Measurements from ENCODE around the gene APOH. TPM values are rescaled to one million over a fixed set of nuclear protein-coding genes. Genes with fewer than 3 reads are reported as not detected.

Gene APOH
- total and polyA plus RNA-seq, 3 experiments from 2014 or later: not detected

- ChIA-PET POLR2A (interaction anchor here (0.7 kb wide), 1 partner anchor 47 kb away, joined by 4 read pairs; no protein-coding TSS in a partner anchor), CTCF (interaction anchor here (0.8 to 1.3 kb wide), 4 partner anchors 9 to 366 kb away, joined by 3 to 5 read pairs (median 4); partner anchors contain the start of gene CEP112)
- Histone ChIP-seq H3K9me3 (ENCODE audit: low read length) (no peaks in the 10 kb centered on the region), H3K27me3 (ENCODE audit: insufficient read depth, low read length, poor library complexity, severe bottlenecking) (no peaks in the 10 kb centered on the region), H3K36me3 (ENCODE audit: insufficient read depth, low read length) (no peaks in the 10 kb centered on the region), H3K4me3 (ENCODE audit: low read length) (no peak overlapping the region), H3K4me1 (ENCODE audit: insufficient read depth, low read length) (peaks cover 16% of the 10 kb centered on the region), H3K27ac (ENCODE audit: low read depth, low read length) (no peak overlapping the region)
- H3K27me3 Mint-ChIP-seq: peaks cover 0 to 5% of the 10 kb centered on the region in 2 donors
- peak in 3 of 5 donors; percentile 24 to 40 (median 29) for DNase-seq
- peak overlapping the region in 2 of 7 donors; percentile 14 to 41 for H3K4me3 Mint-ChIP-seq
- peaks cover 13 to 21% (median 19%) of the 10 kb centered on the region in 3 donors for H3K4me1 Mint-ChIP-seq
- no peaks in the 10 kb centered on the region for H3K36me3 Mint-ChIP-seq
- H3K9me3 Mint-ChIP-seq: no peaks in the 10 kb centered on the region
- peak overlapping the region in 7 of 8 donors; percentile 2 to 87 (median 47) for H3K27ac Mint-ChIP-seq
These were observed 28.5 kb downstream of the APOH start for GRCh38 chr17:66200685-66201092.

GRCh38 chr17:66198242-66198641, 31.0 kb downstream of the APOH start:
- Mint-ChIP-seq H3K4me1 (peaks cover 13 to 21% (median 19%) of the 10 kb centered on the region in 3 donors), H3K27me3 (peaks cover 0 to 5% of the 10 kb centered on the region in 2 donors), H3K9me3 (no peaks in the 10 kb centered on the region), H3K4me3 (no peak overlapping the region), H3K36me3 (no peaks in the 10 kb centered on the region), H3K27ac (peak overlapping the region in 1 of 8 donors; percentile 37)
- no peak for DNase-seq
- no peaks in the 10 kb centered on the region for H3K36me3 ChIP-seq (ENCODE audit: insufficient read depth, low read length)
- POLR2A ChIA-PET: no interaction called here
- CTCF ChIA-PET: no interaction called here
- no peaks in the 10 kb centered on the region for H3K9me3 ChIP-seq (ENCODE audit: low read length)
- H3K4me1 ChIP-seq (ENCODE audit: insufficient read depth, low read length): peaks cover 16% of the 10 kb centered on the region
- H3K4me3 ChIP-seq (ENCODE audit: low read length): no peak overlapping the region
- H3K27me3 ChIP-seq (ENCODE audit: insufficient read depth, low read length, poor library complexity, severe bottlenecking): no peaks in the 10 kb centered on the region
- H3K27ac ChIP-seq (ENCODE audit: low read depth, low read length): no peak overlapping the region

GRCh38 chr17:66192378-66192687, 36.9 kb downstream of the APOH start:
- DNase-seq: no peak
- no peaks in the 10 kb centered on the region for H3K36me3 ChIP-seq (ENCODE audit: insufficient read depth, low read length)
- H3K9me3 Mint-ChIP-seq: peaks cover 0 to 3% (median 0%) of the 10 kb centered on the region in 5 donors
- H3K27ac ChIP-seq (ENCODE audit: low read depth, low read length): peak overlapping the region; percentile 68
- H3K27me3 ChIP-seq (ENCODE audit: insufficient read depth, low read length, poor library complexity, severe bottlenecking): no peaks in the 10 kb centered on the region
- ChIA-PET CTCF (interaction anchor here (1.6 to 1.9 kb wide), 2 partner anchors 8 to 10 kb away, joined by 4 to 5 read pairs; no protein-coding TSS in a partner anchor), POLR2A (interaction anchor here (0.6 kb wide), 1 partner anchor 12 kb away, joined by 3 read pairs; no protein-coding TSS in a partner anchor)
- peak overlapping the region; percentile 41 for H3K4me3 ChIP-seq (ENCODE audit: low read length)
- peaks cover 0 to 1% (median 0%) of the 10 kb centered on the region in 3 donors for H3K36me3 Mint-ChIP-seq
- no peaks in the 10 kb centered on the region for H3K27me3 Mint-ChIP-seq
- H3K4me1 Mint-ChIP-seq: peaks cover 12 to 18% (median 17%) of the 10 kb centered on the region in 3 donors
- no peaks in the 10 kb centered on the region for H3K9me3 ChIP-seq (ENCODE audit: low read length)
- peaks cover 12% of the 10 kb centered on the region for H3K4me1 ChIP-seq (ENCODE audit: insufficient read depth, low read length)
- peak overlapping the region; percentile 90 to 98 (median 96) for H3K27ac Mint-ChIP-seq
- peak overlapping the region; percentile 83 to 94 (median 86) for H3K4me3 Mint-ChIP-seq

- peak within 1 kb of the TSS; percentile 90 to 98 (median 96) for H3K27ac Mint-ChIP-seq
- peaks cover 0 to 3% (median 0%) of the 10 kb centered on the region in 5 donors for H3K9me3 Mint-ChIP-seq
- Histone ChIP-seq H3K27ac (ENCODE audit: low read depth, low read length) (peak within 1 kb of the TSS; percentile 68), H3K9me3 (ENCODE audit: low read length) (no peaks in the 10 kb centered on the region), H3K36me3 (ENCODE audit: insufficient read depth, low read length) (no peaks in the 10 kb centered on the region), H3K4me3 (ENCODE audit: low read length) (peak within 1 kb of the TSS; percentile 58), H3K4me1 (ENCODE audit: insufficient read depth, low read length) (peaks cover 12% of the 10 kb centered on the region), H3K27me3 (ENCODE audit: insufficient read depth, low read length, poor library complexity, severe bottlenecking) (no peaks in the 10 kb centered on the region)
- H3K4me3 Mint-ChIP-seq: peak within 1 kb of the TSS; percentile 83 to 94 (median 86)
- CTCF ChIA-PET: interaction anchor here (1.6 to 1.9 kb wide), 2 partner anchors 8 to 10 kb away, joined by 4 to 5 read pairs; no protein-coding TSS in a partner anchor
- peak; percentile 87 to 96 (median 91) for DNase-seq
- no peaks in the 10 kb centered on the region for H3K27me3 Mint-ChIP-seq
- H3K4me1 Mint-ChIP-seq: peaks cover 12 to 18% (median 17%) of the 10 kb centered on the region in 3 donors
- peaks cover 0 to 1% (median 0%) of the 10 kb centered on the region in 3 donors for H3K36me3 Mint-ChIP-seq
- POLR2A ChIA-PET: interaction anchor here (0.6 kb wide), 1 partner anchor 12 kb away, joined by 3 read pairs; no protein-coding TSS in a partner anchor
These were observed 37.4 kb downstream of the APOH start, which contains the start of gene CEP112 for GRCh38 chr17:66191593-66192377. TSS of gene CEP112 (minus strand) at chr17:66192133.

GRCh38 chr17:66190738-66191592, 38.2 kb downstream of the APOH start:
- ChIA-PET CTCF (interaction anchor here (1.6 to 2.7 kb wide), 3 partner anchors 9 to 11 kb away, joined by 4 to 5 read pairs (median 5); no protein-coding TSS in a partner anchor), POLR2A (interaction anchor here (0.5 kb wide), 1 partner anchor 832 kb away, joined by 3 read pairs; no protein-coding TSS in a partner anchor)
- peak overlapping the region; percentile 58 to 96 (median 90) for H3K27ac Mint-ChIP-seq
- H3K27me3 Mint-ChIP-seq: no peaks in the 10 kb centered on the region
- peaks cover 12 to 18% (median 17%) of the 10 kb centered on the region in 3 donors for H3K4me1 Mint-ChIP-seq
- Histone ChIP-seq H3K4me3 (ENCODE audit: low read length) (peak overlapping the region; percentile 58), H3K27ac (ENCODE audit: low read depth, low read length) (no peak overlapping the region), H3K36me3 (ENCODE audit: insufficient read depth, low read length) (no peaks in the 10 kb centered on the region), H3K27me3 (ENCODE audit: insufficient read depth, low read length, poor library complexity, severe bottlenecking) (no peaks in the 10 kb centered on the region), H3K9me3 (ENCODE audit: low read length) (no peaks in the 10 kb centered on the region), H3K4me1 (ENCODE audit: insufficient read depth, low read length) (peaks cover 12% of the 10 kb centered on the region)
- H3K9me3 Mint-ChIP-seq: peaks cover 0 to 3% (median 0%) of the 10 kb centered on the region in 5 donors
- peak in 1 of 5 donors; percentile 15 for DNase-seq
- peak overlapping the region; percentile 83 to 94 (median 86) for H3K4me3 Mint-ChIP-seq
- peaks cover 0 to 1% (median 0%) of the 10 kb centered on the region in 3 donors for H3K36me3 Mint-ChIP-seq

GRCh38 chr17:66187718-66188117, 41.5 kb downstream of the APOH start:
- CTCF ChIA-PET: interaction anchor here (1.0 kb wide), 1 partner anchor 8 kb away, joined by 3 read pairs; no protein-coding TSS in a partner anchor
- Mint-ChIP-seq H3K27ac (no peak overlapping the region), H3K4me1 (peaks cover 12 to 18% (median 17%) of the 10 kb centered on the region in 3 donors), H3K27me3 (peaks cover 0 to 4% of the 10 kb centered on the region in 2 donors), H3K4me3 (no peak overlapping the region), H3K36me3 (peaks cover 0 to 8% (median 1%) of the 10 kb centered on the region in 3 donors), H3K9me3 (peaks cover 0 to 3% (median 0%) of the 10 kb centered on the region in 5 donors)
- no peak overlapping the region for H3K27ac ChIP-seq (ENCODE audit: low read depth, low read length)
- H3K9me3 ChIP-seq (ENCODE audit: low read length): no peaks in the 10 kb centered on the region
- POLR2A ChIA-PET: no interaction called here
- H3K27me3 ChIP-seq (ENCODE audit: insufficient read depth, low read length, poor library complexity, severe bottlenecking): no peaks in the 10 kb centered on the region
- no peak overlapping the region for H3K4me3 ChIP-seq (ENCODE audit: low read length)
- H3K36me3 ChIP-seq (ENCODE audit: insufficient read depth, low read length): no peaks in the 10 kb centered on the region
- H3K4me1 ChIP-seq (ENCODE audit: insufficient read depth, low read length): peaks cover 12% of the 10 kb centered on the region
- no peak for DNase-seq

- H3K4me3 ChIP-seq (ENCODE audit: low read length): no peak overlapping the region
- ChIA-PET CTCF (no interaction called here), POLR2A (interaction anchor here (0.6 kb wide), 1 partner anchor 546 kb away, joined by 4 read pairs; no protein-coding TSS in a partner anchor)
- H3K27me3 ChIP-seq (ENCODE audit: insufficient read depth, low read length, poor library complexity, severe bottlenecking): no peaks in the 10 kb centered on the region
- no peaks in the 10 kb centered on the region for H3K9me3 Mint-ChIP-seq
- H3K36me3 ChIP-seq (ENCODE audit: insufficient read depth, low read length): no peaks in the 10 kb centered on the region
- H3K4me3 Mint-ChIP-seq: no peak overlapping the region
- H3K4me1 Mint-ChIP-seq: peaks cover 1 to 5% (median 4%) of the 10 kb centered on the region in 3 donors
- peaks cover 0 to 4% of the 10 kb centered on the region in 2 donors for H3K27me3 Mint-ChIP-seq
- H3K36me3 Mint-ChIP-seq: peaks cover 3 to 12% (median 3%) of the 10 kb centered on the region in 3 donors
- no peak overlapping the region for H3K27ac Mint-ChIP-seq
- no peak overlapping the region for H3K27ac ChIP-seq (ENCODE audit: low read depth, low read length)
- DNase-seq: no peak
- peaks cover 1% of the 10 kb centered on the region for H3K4me1 ChIP-seq (ENCODE audit: insufficient read depth, low read length)
- no peaks in the 10 kb centered on the region for H3K9me3 ChIP-seq (ENCODE audit: low read length)
These were observed 43.4 kb downstream of the APOH start for GRCh38 chr17:66185862-66186261.
